ENCODE measurements around the gene TOM1L2. TPM values are rescaled to one million over a fixed set of nuclear protein-coding genes. Genes with fewer than 3 reads are reported as not detected.

The TOM1L2 gene
- polyA plus RNA-seq, 1 donor from 2014 or later, result 40.9 TPM

DNA sequence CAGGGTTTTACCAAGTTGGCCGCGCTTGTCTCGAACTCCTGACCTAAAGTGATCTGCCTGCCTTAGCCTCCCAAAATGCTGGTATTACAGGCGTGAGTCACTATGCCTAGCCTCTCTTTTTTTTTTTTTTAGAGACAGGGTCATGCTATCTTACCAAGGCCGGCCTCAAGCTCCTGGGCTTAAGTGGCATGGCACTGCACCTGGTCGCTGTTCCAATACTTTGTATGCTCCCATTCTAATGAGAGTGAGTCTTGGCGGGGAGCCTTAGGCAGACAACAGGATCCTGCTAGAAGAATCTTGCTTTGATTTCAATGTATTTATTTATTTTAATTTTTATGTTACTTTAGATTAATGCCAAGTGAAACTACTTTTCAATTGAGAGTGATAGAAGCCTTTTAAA is 21.9 kb downstream of the TOM1L2 start:
- Histone ChIP-seq H3K27ac (ENCODE audit: low read length) (no peak overlapping the region), H3K4me3 (ENCODE audit: low read length) (no peak overlapping the region), H2AFZ (ENCODE audit: low read depth, low read length) (no peak overlapping the region), H3K4me2 (ENCODE audit: low read length) (no peak overlapping the region), H3K9me2 (ENCODE audit: insufficient read depth, low read length) (no peaks in the 10 kb centered on the region), H3K9ac (ENCODE audit: low read length) (no peak overlapping the region), H4K20me1 (ENCODE audit: insufficient read depth) (no peaks in the 10 kb centered on the region), H3F3A (ENCODE audit: insufficient read depth, low read length, poor library complexity, severe bottlenecking) (no peaks in the 10 kb centered on the region), H3K36me3 (ENCODE audit: insufficient read depth, low read length) (no peaks in the 10 kb centered on the region), H3K9me3 (ENCODE audit: low read length) (no peaks in the 10 kb centered on the region), H3K27me3 (ENCODE audit: insufficient read depth, low read depth, low read length) (no peaks in the 10 kb centered on the region), H3K79me2 (replicated peaks; ENCODE audit: insufficient read depth, low read length) (peaks cover 11% of the 10 kb centered on the region)
- TF ChIP-seq, protein P1, sequence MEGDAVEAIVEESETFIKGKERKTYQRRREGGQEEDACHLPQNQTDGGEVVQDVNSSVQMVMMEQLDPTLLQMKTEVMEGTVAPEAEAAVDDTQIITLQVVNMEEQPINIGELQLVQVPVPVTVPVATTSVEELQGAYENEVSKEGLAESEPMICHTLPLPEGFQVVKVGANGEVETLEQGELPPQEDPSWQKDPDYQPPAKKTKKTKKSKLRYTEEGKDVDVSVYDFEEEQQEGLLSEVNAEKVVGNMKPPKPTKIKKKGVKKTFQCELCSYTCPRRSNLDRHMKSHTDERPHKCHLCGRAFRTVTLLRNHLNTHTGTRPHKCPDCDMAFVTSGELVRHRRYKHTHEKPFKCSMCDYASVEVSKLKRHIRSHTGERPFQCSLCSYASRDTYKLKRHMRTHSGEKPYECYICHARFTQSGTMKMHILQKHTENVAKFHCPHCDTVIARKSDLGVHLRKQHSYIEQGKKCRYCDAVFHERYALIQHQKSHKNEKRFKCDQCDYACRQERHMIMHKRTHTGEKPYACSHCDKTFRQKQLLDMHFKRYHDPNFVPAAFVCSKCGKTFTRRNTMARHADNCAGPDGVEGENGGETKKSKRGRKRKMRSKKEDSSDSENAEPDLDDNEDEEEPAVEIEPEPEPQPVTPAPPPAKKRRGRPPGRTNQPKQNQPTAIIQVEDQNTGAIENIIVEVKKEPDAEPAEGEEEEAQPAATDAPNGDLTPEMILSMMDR (IDR thresholded peaks at IDR 0.05; ENCODE audit: poor library complexity, severe bottlenecking), result no peak
- no peak for TF ChIP-seq EP300 (conservative IDR thresholded peaks at IDR 0.05; ENCODE audit: poor library complexity, severe bottlenecking)
- no peak for TF ChIP-seq RAD21 (conservative IDR thresholded peaks at IDR 0.05)
- no peak for TF ChIP-seq EZH2 (IDR thresholded peaks at IDR 0.05; ENCODE audit: borderline replicate concordance, insufficient read depth, low read length, poor library complexity, severe bottlenecking)
- no peak for TF ChIP-seq POLR2AphosphoS5 (IDR thresholded peaks at IDR 0.05)
- TF ChIP-seq, protein P2, sequence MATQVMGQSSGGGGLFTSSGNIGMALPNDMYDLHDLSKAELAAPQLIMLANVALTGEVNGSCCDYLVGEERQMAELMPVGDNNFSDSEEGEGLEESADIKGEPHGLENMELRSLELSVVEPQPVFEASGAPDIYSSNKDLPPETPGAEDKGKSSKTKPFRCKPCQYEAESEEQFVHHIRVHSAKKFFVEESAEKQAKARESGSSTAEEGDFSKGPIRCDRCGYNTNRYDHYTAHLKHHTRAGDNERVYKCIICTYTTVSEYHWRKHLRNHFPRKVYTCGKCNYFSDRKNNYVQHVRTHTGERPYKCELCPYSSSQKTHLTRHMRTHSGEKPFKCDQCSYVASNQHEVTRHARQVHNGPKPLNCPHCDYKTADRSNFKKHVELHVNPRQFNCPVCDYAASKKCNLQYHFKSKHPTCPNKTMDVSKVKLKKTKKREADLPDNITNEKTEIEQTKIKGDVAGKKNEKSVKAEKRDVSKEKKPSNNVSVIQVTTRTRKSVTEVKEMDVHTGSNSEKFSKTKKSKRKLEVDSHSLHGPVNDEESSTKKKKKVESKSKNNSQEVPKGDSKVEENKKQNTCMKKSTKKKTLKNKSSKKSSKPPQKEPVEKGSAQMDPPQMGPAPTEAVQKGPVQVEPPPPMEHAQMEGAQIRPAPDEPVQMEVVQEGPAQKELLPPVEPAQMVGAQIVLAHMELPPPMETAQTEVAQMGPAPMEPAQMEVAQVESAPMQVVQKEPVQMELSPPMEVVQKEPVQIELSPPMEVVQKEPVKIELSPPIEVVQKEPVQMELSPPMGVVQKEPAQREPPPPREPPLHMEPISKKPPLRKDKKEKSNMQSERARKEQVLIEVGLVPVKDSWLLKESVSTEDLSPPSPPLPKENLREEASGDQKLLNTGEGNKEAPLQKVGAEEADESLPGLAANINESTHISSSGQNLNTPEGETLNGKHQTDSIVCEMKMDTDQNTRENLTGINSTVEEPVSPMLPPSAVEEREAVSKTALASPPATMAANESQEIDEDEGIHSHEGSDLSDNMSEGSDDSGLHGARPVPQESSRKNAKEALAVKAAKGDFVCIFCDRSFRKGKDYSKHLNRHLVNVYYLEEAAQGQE (IDR thresholded peaks at IDR 0.05; ENCODE audit: borderline replicate concordance), result no peak
- no peak for TF ChIP-seq TAF1 (IDR thresholded peaks at IDR 0.05; ENCODE audit: low read depth)
- TF ChIP-seq SMC3 (conservative IDR thresholded peaks at IDR 0.05; ENCODE audit: poor library complexity), result no peak
- TF ChIP-seq MXI1 (conservative IDR thresholded peaks at IDR 0.05; ENCODE audit: poor library complexity, severe bottlenecking), result no peak

DNA sequence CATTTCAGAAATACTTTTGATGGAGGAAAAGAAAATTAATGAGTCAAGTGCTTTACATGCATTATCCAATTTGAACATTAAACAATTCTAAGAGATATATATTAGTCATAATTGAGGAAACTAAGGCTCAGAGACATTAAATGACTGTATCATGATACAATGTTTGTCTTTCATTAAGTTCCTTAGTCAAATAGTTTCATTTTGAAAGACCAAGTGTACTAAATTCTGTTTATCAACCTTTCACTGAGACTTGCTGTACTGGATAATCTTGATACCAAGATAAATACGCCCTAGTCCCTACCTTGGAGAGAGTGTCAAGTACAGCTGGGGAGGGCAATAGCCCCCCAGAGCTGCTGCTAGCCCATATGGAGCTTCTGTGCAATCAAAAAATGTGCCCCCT is 24.2 kb downstream of the TOM1L2 start:
- Histone ChIP-seq H4K20me1 (ENCODE audit: insufficient read depth) (no peaks in the 10 kb centered on the region), H2AFZ (ENCODE audit: low read depth, low read length) (no peak overlapping the region), H3F3A (ENCODE audit: insufficient read depth, low read length, poor library complexity, severe bottlenecking) (no peaks in the 10 kb centered on the region), H3K9me2 (ENCODE audit: insufficient read depth, low read length) (no peaks in the 10 kb centered on the region), H3K4me3 (ENCODE audit: low read length) (no peak overlapping the region), H3K79me2 (replicated peaks; ENCODE audit: insufficient read depth, low read length) (peaks cover 6% of the 10 kb centered on the region), H3K27me3 (ENCODE audit: insufficient read depth, low read depth, low read length) (no peaks in the 10 kb centered on the region), H3K36me3 (ENCODE audit: insufficient read depth, low read length) (no peaks in the 10 kb centered on the region), H3K9me3 (ENCODE audit: low read length) (no peaks in the 10 kb centered on the region), H3K9ac (ENCODE audit: low read length) (no peak overlapping the region), H3K27ac (ENCODE audit: low read length) (no peak overlapping the region), H3K4me2 (ENCODE audit: low read length) (no peak overlapping the region)
- TF ChIP-seq TAF1 (IDR thresholded peaks at IDR 0.05; ENCODE audit: low read depth) (no peak), MXI1 (conservative IDR thresholded peaks at IDR 0.05; ENCODE audit: poor library complexity, severe bottlenecking) (no peak), RAD21 (conservative IDR thresholded peaks at IDR 0.05) (no peak), POLR2AphosphoS5 (IDR thresholded peaks at IDR 0.05) (no peak), EZH2 (IDR thresholded peaks at IDR 0.05; ENCODE audit: borderline replicate concordance, insufficient read depth, low read length, poor library complexity, severe bottlenecking) (no peak), EP300 (conservative IDR thresholded peaks at IDR 0.05; ENCODE audit: poor library complexity, severe bottlenecking) (no peak), SMC3 (conservative IDR thresholded peaks at IDR 0.05; ENCODE audit: poor library complexity) (no peak)
- TF ChIP-seq, protein P1 (IDR thresholded peaks at IDR 0.05; ENCODE audit: poor library complexity, severe bottlenecking), result no peak
- TF ChIP-seq, protein P2 (IDR thresholded peaks at IDR 0.05; ENCODE audit: borderline replicate concordance), result no peak

Data from neural cell (in vitro differentiated cells).